NT2/D1 (cell line): ENCODE results near the gene HECW1.

ENCODE experiments used
- YY1 ChIP-seq: IDR thresholded peaks from 2 replicates; pipeline ENCODE4 v1.6.1; 2011; ENCODE audit not compliant: insufficient read length, insufficient read depth
- ZNF274 ChIP-seq: IDR thresholded peaks from 2 replicates; pipeline ENCODE4 v1.6.1; 2011; ENCODE audit warnings: mild to moderate bottlenecking, low read depth, low read length

- TF ChIP-seq YY1 (no peak), ZNF274 (no peak)
These were observed 26.3 kb downstream of the HECW1 start for GRCh38 chr7:43138710-43139109.
